Ovary (tissue), 3 donors: Measurements from ENCODE around the gene TMEM82.

Experiments
- CTCF ChIP-seq, 3 donors: fragments of 450-650 bp in 2 of 3; fragments of 200-600 bp in 1 of 3; IDR thresholded peaks; one replicate each; pipeline versions ENCODE4 v1.5.1 to v1.8.0; 2016 to 2022; ENCODE audit warnings: antibody characterized with exemption in 3 of 3, mild to moderate bottlenecking in 1 of 3
- POLR2A ChIP-seq: fragments of 450-650 bp; IDR thresholded peaks from one replicate; pipeline ENCODE4 v1.6.1; 2017; ENCODE audit warnings: antibody characterized with exemption, mild to moderate bottlenecking, moderate library complexity
- donor health status: DM: no; HTN: no; CAD: no.

- TF ChIP-seq POLR2A (no peak), CTCF (IDR thresholded peaks at IDR 0.05) (no peak)
These were observed 22.0 kb downstream of the TMEM82 start for GRCh38 chr1:15764269-15764764.
